T-cell (primary cell): ENCODE results near the gene ALG1L2. TPM values are rescaled to one million over a fixed set of nuclear protein-coding genes. Genes with fewer than 3 reads are reported as not detected.
A peak's percentile ranks its signal among the peaks of the same experiment; 100 is the strongest.
"Not testable (repeated sequence)": the region's sequence is repeated elsewhere in the genome, so short reads cannot be mapped to it uniquely, and the experiment has no call there.

Source experiments
- ATAC-seq, 4 experiments: fragments of 200-7000 bp in 3 of 4; fragments of 150-1000 bp in 1 of 4; cut with Tn5 transposase; replicated peaks in 1 of 4; 1 replicate in 3 of 4; 2 replicates in 1 of 4; pipeline ENCODE4 v1.10.0; 2021; ENCODE audit warnings: moderate library complexity in 3 of 4, mild to moderate bottlenecking in 2 of 4, moderate number of reproducible peaks in 1 of 4
- CTCF ChIA-PET, 2 donors: fragments of 300-600 bp; sonication (Branson Sonifier 250); formaldehyde crosslinking; loops; one replicate each; lab custom pipeline; 2022; ENCODE audit warnings: antibody characterized with exemption in 2 of 2; lab: Charles Lee
- POLR2A ChIA-PET, 2 donors: fragments of 300-600 bp; sonication (Branson Sonifier 250); formaldehyde crosslinking; loops; one replicate each; lab custom pipeline; 2022; ENCODE audit warnings: antibody characterized with exemption in 2 of 2; lab: Charles Lee
- DNase-seq, 35 experiments: peaks; one replicate each; pipeline versions ENCODE4 v3.0.0 to v3.0.0-alpha.2; 2013 to 2023
- H3K27ac ChIP-seq: one replicate; pipeline ENCODE4 v1.5.1; 2013; ENCODE audit warnings: low read length
- H3K27me3 ChIP-seq, 2 experiments: replicated peaks in 1 of 2; 1 replicate in 1 of 2; 2 replicates in 1 of 2; pipeline versions ENCODE4 v1.6.1 to v1.7.0; 2013; ENCODE audit warnings: low read length in 1 of 2, mixed read lengths in 1 of 2; ENCODE audit not compliant: control insufficient read depth in 2 of 2, insufficient read depth in 2 of 2; ENCODE audit errors: extremely low read depth in 1 of 2
- H3K36me3 ChIP-seq, 2 donors: 1 replicate in 1 of 2; 2 replicates in 1 of 2; pipeline versions ENCODE4 v1.6.1 to v1.7.0; 2013; ENCODE audit warnings: low read length in 1 of 2; ENCODE audit not compliant: control insufficient read depth in 2 of 2, insufficient read depth in 1 of 2; ENCODE audit errors: extremely low read depth in 1 of 2
- H3K4me1 ChIP-seq, 2 experiments: 1 replicate in 1 of 2; 2 replicates in 1 of 2; pipeline versions ENCODE4 v1.6.1 to v1.7.0; 2013; ENCODE audit warnings: low read length in 2 of 2, mixed read lengths in 1 of 2; ENCODE audit not compliant: insufficient read depth in 2 of 2, control insufficient read depth in 1 of 2; ENCODE audit errors: extremely low read depth in 1 of 2
- H3K4me3 ChIP-seq, 2 donors: 1 replicate in 1 of 2; 2 replicates in 1 of 2; pipeline versions ENCODE4 v1.5.1 to v1.7.0; 2013; ENCODE audit warnings: mild to moderate bottlenecking in 2 of 2, low read length in 1 of 2, moderate library complexity in 1 of 2; ENCODE audit not compliant: control insufficient read depth in 1 of 2; ENCODE audit errors: extremely low read depth in 1 of 2
- H3K9me3 ChIP-seq: 2 replicates; pipeline ENCODE4 v1.7.0; 2013
- H3K27ac Mint-ChIP-seq, 2 donors: one replicate each; pipeline ENCODE4 v1.8.0; 2020 to 2021; ENCODE audit warnings: mild to moderate bottlenecking in 2 of 2, mixed read lengths in 2 of 2
- H3K27me3 Mint-ChIP-seq, 2 donors: one replicate each; pipeline ENCODE4 v1.8.0; 2021 to 2022; ENCODE audit warnings: mixed read lengths in 2 of 2
- H3K36me3 Mint-ChIP-seq: one replicate; pipeline ENCODE4 v1.8.0; 2021; ENCODE audit warnings: mixed read lengths
- H3K4me1 Mint-ChIP-seq, 3 donors: one replicate each; pipeline ENCODE4 v1.8.0; 2020 to 2022; ENCODE audit warnings: mixed read lengths in 3 of 3, mild to moderate bottlenecking in 1 of 3
- H3K4me3 Mint-ChIP-seq, 3 donors: one replicate each; pipeline ENCODE4 v1.8.0; 2020 to 2022; ENCODE audit warnings: mild to moderate bottlenecking in 3 of 3, mixed read lengths in 3 of 3, moderate library complexity in 3 of 3
- H3K9me3 Mint-ChIP-seq, 3 donors: one replicate each; pipeline ENCODE4 v1.8.0; 2020 to 2022; ENCODE audit warnings: mixed read lengths in 3 of 3
- WGBS: methylation state at CpG from one replicate; pipeline ENCODE4 v1.1.5; 2013; ENCODE audit warnings: missing lambda C conversion rate; ENCODE audit not compliant: insufficient coverage; 5-methylcytosine and 5-hydroxymethylcytosine counted together
- total RNA-seq, 35 experiments: library from RNA in 6 of 35; stranded (reverse) in 6 of 35; fragments of 120-200 nt in 1 of 35; gene quantifications; one replicate each; pipeline versions ENCODE4 v1.2.1 to v1.2.4 and lab custom pipeline; 2013 to 2026

Gene ALG1L2
- total RNA-seq, 5 donors from 2014 or later (not counting 1 experiment from before 2014, with no cell fraction given), result 0.66 to 3.0 (median 1.5) TPM

- H3K27ac ChIP-seq, CTCF ChIA-PET, POLR2A ChIA-PET, H3K27me3 Mint-ChIP-seq, H3K36me3 ChIP-seq, H3K27me3 ChIP-seq, H3K4me3 ChIP-seq, H3K9me3 ChIP-seq, H3K36me3 Mint-ChIP-seq, DNase-seq, H3K27ac Mint-ChIP-seq, ATAC-seq, H3K9me3 Mint-ChIP-seq, H3K4me3 Mint-ChIP-seq: not testable (repeated sequence)
- H3K4me1 ChIP-seq, result peaks cover 4 to 20% of the 10 kb centered on the region in 2 experiments
- 80% methylated on average over 1 of the region's 3 CpGs for WGBS
- peaks cover 18 to 24% (median 20%) of the 10 kb centered on the region in 3 donors for H3K4me1 Mint-ChIP-seq
Measured at GRCh38 chr3:130090681-130091080, 9.1 kb downstream of the ALG1L2 start.

- DNase-seq (no peak), ATAC-seq (no peak)
- no peak overlapping the region for H3K4me3 ChIP-seq
- Mint-ChIP-seq H3K27me3 (no peaks in the 10 kb centered on the region), H3K4me3 (no peak overlapping the region), H3K27ac (no peak overlapping the region), H3K9me3 (peaks cover 0 to 3% (median 0%) of the 10 kb centered on the region in 3 donors), H3K4me1 (peaks cover 18 to 32% (median 26%) of the 10 kb centered on the region in 3 donors), H3K36me3 (no peaks in the 10 kb centered on the region)
- H3K36me3 ChIP-seq, result no peaks in the 10 kb centered on the region
- ChIA-PET CTCF (no interaction called here), POLR2A (no interaction called here)
- no peak overlapping the region for H3K27ac ChIP-seq
- H3K4me1 ChIP-seq, result peaks cover 4 to 20% of the 10 kb centered on the region in 2 experiments
- H3K27me3 ChIP-seq, result peaks cover 0 to 7% of the 10 kb centered on the region in 2 experiments
- H3K9me3 ChIP-seq, result no peaks in the 10 kb centered on the region
- 92% methylated on average over 4 of the region's 14 CpGs for WGBS
Measured at GRCh38 chr3:130091958-130092357, 10.3 kb downstream of the ALG1L2 start.

GRCh38 chr3:130093741-130094391, 12.2 kb downstream of the ALG1L2 start:
- ATAC-seq, result no peak
- WGBS, result 21% methylated on average over 13 of the region's 16 CpGs
- Histone ChIP-seq H3K9me3 (no peaks in the 10 kb centered on the region), H3K36me3 (no peaks in the 10 kb centered on the region), H3K4me3 (peak overlapping the region; percentile 19 to 38), H3K27me3 (peaks cover 0 to 7% of the 10 kb centered on the region in 2 experiments), H3K27ac (no peak overlapping the region), H3K4me1 (peaks cover 4 to 20% of the 10 kb centered on the region in 2 experiments)
- H3K36me3 Mint-ChIP-seq, result no peaks in the 10 kb centered on the region
- ChIA-PET POLR2A (no interaction called here), CTCF (interaction anchor here in 1 of 2 donors (0.7 kb wide), 1 partner anchor 465 kb away, joined by 6 read pairs; no protein-coding TSS in a partner anchor)
- H3K27me3 Mint-ChIP-seq, result no peaks in the 10 kb centered on the region
- peaks cover 18 to 38% (median 33%) of the 10 kb centered on the region in 3 donors for H3K4me1 Mint-ChIP-seq
- H3K27ac Mint-ChIP-seq, result peak overlapping the region; percentile 78 to 79
- peak in 8 of 35 experiments; percentile 4 to 35 (median 14) for DNase-seq
- no peaks in the 10 kb centered on the region for H3K9me3 Mint-ChIP-seq
- H3K4me3 Mint-ChIP-seq, result peak overlapping the region; percentile 49 to 71 (median 51)

- H3K36me3 Mint-ChIP-seq, H3K36me3 ChIP-seq, ATAC-seq, H3K9me3 ChIP-seq, H3K27ac ChIP-seq, H3K9me3 Mint-ChIP-seq, H3K27me3 ChIP-seq, H3K27me3 Mint-ChIP-seq, CTCF ChIA-PET, POLR2A ChIA-PET: not testable (repeated sequence)
- Mint-ChIP-seq H3K4me1 (peaks cover 18 to 38% (median 33%) of the 10 kb centered on the region in 3 donors), H3K27ac (peak overlapping the region; percentile 57 to 79), H3K4me3 (peak overlapping the region; percentile 31 to 71 (median 51))
- 48% methylated on average over 4 of the region's 11 CpGs for WGBS
- peak in 6 of 35 experiments; percentile 8 to 35 (median 17) for DNase-seq
- H3K4me3 ChIP-seq, result peak overlapping the region in 1 of 2 donors; percentile 19
- H3K4me1 ChIP-seq, result peaks cover 4 to 20% of the 10 kb centered on the region in 2 experiments
Measured at GRCh38 chr3:130094491-130094941, 12.9 kb downstream of the ALG1L2 start.

- H3K4me3 ChIP-seq, H3K36me3 ChIP-seq, DNase-seq, H3K9me3 ChIP-seq, H3K4me3 Mint-ChIP-seq, H3K9me3 Mint-ChIP-seq, H3K27me3 ChIP-seq, H3K36me3 Mint-ChIP-seq, ATAC-seq, H3K27ac ChIP-seq, H3K27me3 Mint-ChIP-seq, POLR2A ChIA-PET: not testable (repeated sequence)
- Mint-ChIP-seq H3K27ac (peak overlapping the region; percentile 23 to 64), H3K4me1 (peaks cover 18 to 38% (median 33%) of the 10 kb centered on the region in 3 donors)
- CTCF ChIA-PET, result interaction anchor here in 1 of 2 donors (0.7 to 1.0 kb wide), 2 partner anchors 41 to 844 kb away, joined by 3 to 4 read pairs; no protein-coding TSS in a partner anchor
- 33% methylated on average over 3 of the region's 11 CpGs for WGBS
- H3K4me1 ChIP-seq, result peaks cover 4 to 20% of the 10 kb centered on the region in 2 experiments
Measured at GRCh38 chr3:130095858-130096257, 14.2 kb downstream of the ALG1L2 start.

GRCh38 chr3:130097096-130097495, 15.5 kb downstream of the ALG1L2 start:
- POLR2A ChIA-PET, H3K27me3 ChIP-seq, H3K9me3 ChIP-seq, H3K9me3 Mint-ChIP-seq, H3K27me3 Mint-ChIP-seq, ATAC-seq, H3K27ac ChIP-seq, H3K4me3 ChIP-seq, H3K4me3 Mint-ChIP-seq, H3K36me3 Mint-ChIP-seq, H3K36me3 ChIP-seq, DNase-seq: not testable (repeated sequence)
- Mint-ChIP-seq H3K4me1 (peaks cover 18 to 38% (median 33%) of the 10 kb centered on the region in 3 donors), H3K27ac (peak overlapping the region in 1 of 2 donors; percentile 44)
- 87% methylated on average over 4 of the region's 8 CpGs for WGBS
- CTCF ChIA-PET, result interaction anchor here in 1 of 2 donors (1.2 kb wide), 1 partner anchor 469 kb away, joined by 4 read pairs; no protein-coding TSS in a partner anchor
- H3K4me1 ChIP-seq, result peaks cover 4 to 20% of the 10 kb centered on the region in 2 experiments
